Measurements from ENCODE around the gene NKX6-2. TPM values are rescaled to one million over a fixed set of nuclear protein-coding genes. Genes with fewer than 3 reads are reported as not detected.
A peak's percentile ranks its signal among the peaks of the same experiment; 100 is the strongest.
"Not testable (repeated sequence)": the region's sequence is repeated elsewhere in the genome, so short reads cannot be mapped to it uniquely, and the experiment has no call there.

NKX6-2 gene
- total RNA-seq, 1 donor from 2014 or later, result not detected

- ATAC-seq (no peak), DNase-seq (no peak)
- intact Hi-C loops (cut with micrococcal nuclease), result no loop called here
Observed at GRCh38 chr10:132802048-132802447, 16.1 kb upstream of the NKX6-2 start.

- DNase-seq (no peak), ATAC-seq (no peak)
- intact Hi-C loops (cut with micrococcal nuclease), result no loop called here
Observed at GRCh38 chr10:132799865-132800264, 13.9 kb upstream of the NKX6-2 start.

GRCh38 chr10:132798876-132799275 lies 12.9 kb upstream of the NKX6-2 start:
- intact Hi-C loops (cut with micrococcal nuclease), result no loop called here
- no peak for ATAC-seq
- no peak for DNase-seq

GRCh38 chr10:132798403-132798802 lies 12.5 kb upstream of the NKX6-2 start:
- intact Hi-C loops (cut with micrococcal nuclease), result no loop called here
- DNase-seq, result no peak

GRCh38 chr10:132797986-132798385 lies 12.0 kb upstream of the NKX6-2 start:
- ATAC-seq; intact Hi-C loops (cut with micrococcal nuclease); DNase-seq: not testable (repeated sequence)

More at GRCh38 chr10:132798403-132798802, 12.5 kb upstream of the NKX6-2 start:
- ATAC-seq, result no peak

GRCh38 chr10:132796846-132797245 lies 10.9 kb upstream of the NKX6-2 start:
- ATAC-seq, result no peak
- DNase-seq, result no peak
- intact Hi-C loops (cut with micrococcal nuclease), result no loop called here

DNA sequence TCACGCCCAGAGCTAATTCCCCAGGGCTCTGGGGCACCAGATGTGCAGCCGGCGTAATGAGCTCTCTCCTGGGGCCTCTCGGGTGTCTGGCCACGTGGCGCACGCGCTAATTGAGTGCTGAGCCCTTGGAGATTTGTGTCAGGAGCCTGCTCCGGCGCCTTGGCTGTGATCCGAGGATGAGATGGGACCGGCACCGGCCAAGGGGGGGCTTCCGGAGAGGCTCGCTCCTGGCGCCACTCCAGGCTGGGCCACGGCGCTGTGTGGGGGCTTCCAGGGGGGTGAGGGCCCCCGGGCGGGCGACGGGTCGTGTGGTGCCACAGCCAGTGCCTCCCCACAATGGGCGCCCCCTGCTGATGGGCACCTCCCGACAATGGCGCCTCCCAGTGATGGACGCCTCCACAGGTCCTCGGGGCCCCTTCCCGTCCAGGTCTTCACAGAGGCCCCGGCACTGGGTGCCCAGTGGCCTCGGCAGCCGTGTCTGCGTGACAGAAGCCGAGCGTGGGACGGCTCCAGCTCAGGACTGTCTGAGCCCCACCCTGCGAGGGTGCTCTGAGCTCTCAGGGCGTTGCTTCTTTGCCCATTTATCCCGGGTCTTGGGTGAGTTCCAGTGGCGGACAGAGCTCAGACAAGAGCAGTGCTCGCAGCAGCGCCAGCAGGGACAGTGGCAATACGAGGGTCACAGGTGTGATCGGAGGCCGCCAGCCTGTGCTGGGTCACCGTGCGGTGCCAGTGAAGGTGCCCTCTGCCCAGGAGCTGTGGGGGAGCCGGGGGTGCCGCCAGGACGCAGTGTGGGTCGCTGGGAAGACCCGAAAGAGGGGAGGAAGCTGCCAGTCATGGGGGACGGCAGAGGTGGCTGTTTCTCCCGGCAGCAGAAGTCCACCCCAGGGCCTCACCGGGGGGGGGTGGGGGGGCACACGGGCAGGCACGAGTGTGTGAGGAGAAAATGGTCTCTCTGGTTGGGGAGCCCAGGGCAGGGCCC lies 8.2 kb upstream of the NKX6-2 start:
- ATAC-seq (no peak), DNase-seq (no peak)
- intact Hi-C loops (cut with micrococcal nuclease), result no loop called here

- ATAC-seq (no peak), DNase-seq (no peak)
- intact Hi-C loops (cut with micrococcal nuclease), result no loop called here
Observed at GRCh38 chr10:132793213-132793612, 7.3 kb upstream of the NKX6-2 start.

GRCh38 chr10:132792796-132793195 lies 6.8 kb upstream of the NKX6-2 start:
- intact Hi-C loops (cut with micrococcal nuclease), result no loop called here
- ATAC-seq, result no peak
- DNase-seq, result no peak

DNA sequence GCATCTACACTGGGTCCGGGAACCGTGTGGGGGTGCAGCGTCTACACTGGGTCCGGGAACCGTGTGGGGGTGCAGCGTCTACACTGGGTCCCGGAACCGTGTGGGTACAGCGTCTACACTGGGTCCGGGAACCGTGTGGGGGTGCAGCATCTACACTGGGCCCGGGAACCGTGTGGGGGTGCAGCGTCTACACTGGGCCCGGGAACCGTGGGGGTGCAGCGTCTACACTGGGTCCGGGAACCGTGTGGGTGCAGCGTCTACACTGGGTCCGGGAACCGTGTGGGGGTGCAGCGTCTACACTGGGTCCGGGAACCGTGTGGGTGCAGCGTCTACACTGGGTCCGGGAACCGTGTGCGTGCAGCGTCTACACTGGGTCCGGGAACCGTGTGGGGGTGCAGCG lies 6.2 kb upstream of the NKX6-2 start:
- ATAC-seq; intact Hi-C loops (cut with micrococcal nuclease); DNase-seq: not testable (repeated sequence)

- DNase-seq, result no peak
- no peak for ATAC-seq
- intact Hi-C loops (cut with micrococcal nuclease), result no loop called here
Observed at GRCh38 chr10:132790934-132791829, 5.2 kb upstream of the NKX6-2 start.

GRCh38 chr10:132790470-132790869 lies 4.5 kb upstream of the NKX6-2 start:
- intact Hi-C loops (cut with micrococcal nuclease), result no loop called here
- no peak for ATAC-seq
- no peak for DNase-seq

DNA sequence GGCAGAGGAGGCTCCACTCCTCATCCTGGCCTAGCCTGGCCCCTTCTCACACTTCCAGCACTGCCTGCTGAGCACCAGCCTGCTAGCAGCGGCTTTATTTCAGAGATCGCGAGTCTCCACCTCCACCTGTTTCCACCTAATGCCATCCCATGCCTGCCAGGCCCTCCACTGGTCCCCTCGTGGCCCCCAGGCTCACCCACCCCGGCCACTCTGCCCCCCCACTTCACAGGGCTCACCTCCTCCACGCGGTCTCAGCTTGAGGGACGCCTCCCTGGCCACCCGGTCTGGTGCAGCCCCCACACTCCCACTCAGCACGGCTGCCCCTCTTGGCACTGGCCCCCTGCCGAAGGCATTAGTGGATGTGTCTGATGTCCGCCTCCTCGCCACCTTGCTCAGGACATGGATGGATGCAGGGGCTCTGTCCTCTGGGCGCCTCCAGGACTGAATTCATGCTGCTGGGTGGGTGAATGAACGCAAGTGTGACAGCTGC lies 3.8 kb upstream of the NKX6-2 start:
- intact Hi-C loops (cut with micrococcal nuclease), result no loop called here
- no peak for ATAC-seq
- no peak for DNase-seq

- intact Hi-C loops (cut with micrococcal nuclease), result no loop called here
- ATAC-seq (no peak), DNase-seq (no peak)
Observed at GRCh38 chr10:132788831-132789219, 2.9 kb upstream of the NKX6-2 start.

- ATAC-seq (peak; percentile 41), DNase-seq (no peak)
- intact Hi-C loops (cut with micrococcal nuclease), result no loop called here
Observed at GRCh38 chr10:132788180-132788830, 2.4 kb upstream of the NKX6-2 start.

- ATAC-seq, result no peak
- DNase-seq, result no peak
- intact Hi-C loops (cut with micrococcal nuclease), result no loop called here
Observed at GRCh38 chr10:132787495-132788179, 1.7 kb upstream of the NKX6-2 start.

- DNase-seq (no peak), ATAC-seq (no peak)
- intact Hi-C loops (cut with micrococcal nuclease), result no loop called here
Observed at GRCh38 chr10:132786884-132787494, 1.0 kb upstream of the NKX6-2 start.

DNA sequence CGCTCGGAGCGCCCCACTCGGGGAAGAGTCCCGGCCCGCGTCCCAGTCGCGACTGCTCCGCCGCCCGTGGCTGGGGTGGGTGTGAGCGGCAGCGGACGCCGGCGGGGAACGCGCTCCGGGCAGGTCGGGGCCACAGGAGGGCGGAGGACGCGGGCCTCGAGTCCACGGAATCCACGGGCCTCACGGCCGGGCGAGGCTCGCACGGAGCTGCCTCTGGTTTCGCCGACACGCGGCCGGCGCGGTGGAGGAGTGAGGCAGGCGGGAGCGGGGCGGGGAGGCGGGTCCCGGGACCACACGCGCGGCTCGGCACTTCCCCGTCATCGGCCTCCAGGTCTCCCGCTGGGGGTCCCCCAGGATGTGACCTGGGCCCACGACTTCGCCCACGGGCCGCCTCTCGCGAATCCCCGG lies 533 bp upstream of the NKX6-2 start:
- intact Hi-C loops (cut with micrococcal nuclease), result no loop called here
- ATAC-seq (no peak), DNase-seq (no peak)

All from left ventricle myocardium superior (tissue), 1 donor.